ENCODE measurements around the gene JUNB. TPM values are rescaled to one million over a fixed set of nuclear protein-coding genes. Genes with fewer than 3 reads are reported as not detected.

The JUNB gene
- total RNA-seq, 1 experiment from 2014 or later, result 6.6 TPM

DNA sequence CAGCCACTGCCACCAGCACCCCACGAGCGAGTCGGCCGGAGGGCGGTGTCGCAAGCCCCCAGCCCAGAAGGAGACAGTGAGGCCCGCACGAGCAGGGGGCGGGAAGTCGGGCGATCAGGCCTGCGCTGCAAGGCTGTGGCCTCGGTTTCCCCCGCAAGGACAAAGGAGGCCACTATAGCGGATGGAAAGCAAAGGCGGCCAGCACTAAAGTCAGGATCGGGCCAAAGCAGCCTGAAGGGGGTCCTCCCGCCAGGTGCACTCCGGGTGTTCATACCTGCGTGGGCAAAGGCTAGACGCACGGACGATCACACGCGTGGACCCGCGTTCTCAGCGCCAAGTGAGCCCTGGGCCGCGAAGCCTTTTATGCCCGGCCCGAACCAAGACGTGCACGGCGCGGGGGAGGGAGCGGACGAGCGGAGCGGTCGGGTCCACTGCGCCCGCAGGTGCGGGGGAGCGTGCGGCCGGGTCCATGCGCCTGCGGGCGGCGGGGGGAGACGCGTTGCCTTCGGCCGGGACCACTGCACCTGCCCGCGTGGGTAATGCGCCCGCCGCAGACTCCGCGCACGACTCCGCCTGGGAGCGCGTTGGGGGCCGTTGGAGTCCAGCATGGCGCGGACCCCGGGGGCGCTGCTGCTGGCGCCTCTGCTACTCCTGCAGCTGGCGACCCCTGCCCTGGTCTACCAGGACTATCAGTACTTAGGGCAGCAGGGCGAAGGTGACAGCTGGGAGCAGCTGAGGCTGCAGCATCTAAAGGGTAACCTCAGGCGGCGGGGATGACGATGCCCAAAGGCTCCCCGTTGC, 10.4 kb downstream of the JUNB start, which contains the start of the genes PRDX2 and THSD8 (continued):
- TF ChIP-seq, protein P1, sequence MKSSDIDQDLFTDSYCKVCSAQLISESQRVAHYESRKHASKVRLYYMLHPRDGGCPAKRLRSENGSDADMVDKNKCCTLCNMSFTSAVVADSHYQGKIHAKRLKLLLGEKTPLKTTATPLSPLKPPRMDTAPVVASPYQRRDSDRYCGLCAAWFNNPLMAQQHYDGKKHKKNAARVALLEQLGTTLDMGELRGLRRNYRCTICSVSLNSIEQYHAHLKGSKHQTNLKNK (CRISPR knock-in tag; IDR thresholded peaks at IDR 0.05), result no peak
- 0 out of 2 replicates have a peak, but pooled peaks have one; percentile 81 for TF ChIP-seq CBFB (CRISPR knock-in tag; IDR thresholded peaks at IDR 0.05; ENCODE audit: low read depth)
- TF ChIP-seq ZNF232 (CRISPR knock-in tag; IDR thresholded peaks at IDR 0.05), result peak; percentile 28; the same call in 1 of the 2 replicates
- TF ChIP-seq ELF4 (CRISPR knock-in tag; IDR thresholded peaks at IDR 0.05; ENCODE audit: low read depth), result 0 out of 2 replicates have a peak, but pooled peaks have one; percentile 54
- peak; percentile 78 for TF ChIP-seq TEAD1 (CRISPR knock-in tag; IDR thresholded peaks at IDR 0.05)
- TF ChIP-seq ESRRA (CRISPR knock-in tag; IDR thresholded peaks at IDR 0.05; ENCODE audit: borderline replicate concordance), result no peak
- TF ChIP-seq TEAD4 (CRISPR knock-in tag; IDR thresholded peaks at IDR 0.05), result no peak
- TF ChIP-seq ZNF671 (CRISPR knock-in tag; IDR thresholded peaks at IDR 0.05), result no peak
- no peak for TF ChIP-seq E2F1 (CRISPR knock-in tag; IDR thresholded peaks at IDR 0.05)
- peak; percentile 63; the same call in 1 of the 2 replicates for TF ChIP-seq FOXP4 (CRISPR knock-in tag; IDR thresholded peaks at IDR 0.05)
- TF ChIP-seq RELA (CRISPR knock-in tag; IDR thresholded peaks at IDR 0.05; ENCODE audit: borderline replicate concordance), result no peak; the same call in 1 of the 2 replicates
- TF ChIP-seq EMX1 (CRISPR knock-in tag; IDR thresholded peaks at IDR 0.05), result no peak
- TF ChIP-seq, protein P2, sequence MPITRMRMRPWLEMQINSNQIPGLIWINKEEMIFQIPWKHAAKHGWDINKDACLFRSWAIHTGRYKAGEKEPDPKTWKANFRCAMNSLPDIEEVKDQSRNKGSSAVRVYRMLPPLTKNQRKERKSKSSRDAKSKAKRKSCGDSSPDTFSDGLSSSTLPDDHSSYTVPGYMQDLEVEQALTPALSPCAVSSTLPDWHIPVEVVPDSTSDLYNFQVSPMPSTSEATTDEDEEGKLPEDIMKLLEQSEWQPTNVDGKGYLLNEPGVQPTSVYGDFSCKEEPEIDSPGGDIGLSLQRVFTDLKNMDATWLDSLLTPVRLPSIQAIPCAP (CRISPR knock-in tag; IDR thresholded peaks at IDR 0.05), result peak; percentile 54; the same call in 1 of the 2 replicates

- CTCF ChIA-PET, result interaction anchor here (0.5 to 14.0 kb wide), 10 partner anchors 10 to 811 kb away, joined by 3 to 341 read pairs (median 8); partner anchors contain the start of gene JUNB
- Mint-ChIP-seq H3K4me3 (peak overlapping the region; percentile 87), H3K36me3 (peaks cover 18% of the 10 kb centered on the region), H3K27ac (no peak overlapping the region), H3K9me3 (no peaks in the 10 kb centered on the region), H3K27me3 (ENCODE audit: low read depth) (peaks cover 4% of the 10 kb centered on the region; the same call in 1 of the 2 replicates), H3K4me1 (peaks cover 25% of the 10 kb centered on the region)
- TF ChIP-seq ZNF121 (CRISPR knock-in tag; IDR thresholded peaks at IDR 0.05), result peak; percentile 28; the same call in 1 of the 2 replicates
- TF ChIP-seq GABPB1 (CRISPR knock-in tag; IDR thresholded peaks at IDR 0.05), result no peak
- ATAC-seq (no peak), DNase-seq (ENCODE audit: low spot score) (no peak)
- POLR2A ChIA-PET, result interaction anchor here (0.6 to 2.0 kb wide), 5 partner anchors 10 to 1230 kb away, joined by 3 to 9 read pairs (median 4); partner anchors contain the start of gene JUNB
Measured at GRCh38 chr19:12802267-12803106, 11.2 kb downstream of the JUNB start.

DNA sequence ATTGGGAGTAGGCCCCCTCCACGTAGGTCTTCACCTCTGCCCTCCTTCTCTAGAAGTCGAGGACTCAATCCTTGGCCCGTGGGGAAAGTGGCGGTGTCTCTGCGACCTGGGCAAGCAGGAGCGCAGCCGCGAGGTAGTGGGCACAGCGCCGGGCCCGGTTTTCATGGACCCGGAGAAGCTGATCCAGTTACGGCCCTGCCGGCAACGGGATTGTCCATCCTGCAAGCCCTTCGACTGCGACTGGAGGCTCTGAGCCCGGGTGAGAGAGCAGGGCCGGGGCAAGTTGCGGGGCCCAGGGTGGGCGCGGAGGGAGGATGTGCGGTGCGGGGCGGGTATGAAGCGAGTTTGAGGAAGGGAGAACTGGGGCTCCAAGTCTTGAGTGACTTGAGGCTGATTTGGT, 12.8 kb downstream of the JUNB start:
- DNase-seq (ENCODE audit: low spot score) (no peak), ATAC-seq (no peak)
- no peak for TF ChIP-seq GRHL2 (CRISPR knock-in tag; IDR thresholded peaks at IDR 0.05; ENCODE audit: insufficient replicate concordance, severe bottlenecking)
- ChIA-PET CTCF (interaction anchor here (0.6 to 14.0 kb wide), 3 partner anchors 21 to 111 kb away, joined by 3 to 341 read pairs (median 4); no protein-coding TSS in a partner anchor), POLR2A (no interaction called here)
- H3K4me1 Mint-ChIP-seq, result peaks cover 25% of the 10 kb centered on the region
- no peaks in the 10 kb centered on the region for H3K9me3 Mint-ChIP-seq
- H3K27ac Mint-ChIP-seq, result no peak overlapping the region
- H3K4me3 Mint-ChIP-seq, result no peak overlapping the region
- H3K36me3 Mint-ChIP-seq, result peaks cover 20% of the 10 kb centered on the region
- peaks cover 4% of the 10 kb centered on the region; the same call in 1 of the 2 replicates for H3K27me3 Mint-ChIP-seq (ENCODE audit: low read depth)

Data from WTC11 (cell line).